NCI-H1048 (cell line): Measurements from ENCODE around the gene TBCC.
"Not testable (repeated sequence)": the region's sequence is repeated elsewhere in the genome, so short reads cannot be mapped to it uniquely, and the experiment has no call there.

Experiments used
- DNase-seq: peaks from one replicate; lab custom pipeline; 2025; lab: John Stamatoyannopoulos, UW

Gene TBCC

GRCh38 chr6:42745640-42746462, at the start of gene TBCC:
TBCC (minus strand) TSS chr6:42746103; CDS start chr6:42746073, 30 bp downstream.
- DNase-seq = peak; percentile 89

- no peak for DNase-seq
Observed at GRCh38 chr6:42795651-42796050, 49.7 kb upstream of the TBCC start.

GRCh38 chr6:42791706-42792320, 45.9 kb upstream of the TBCC start:
- DNase-seq = no peak

- DNase-seq = no peak
Observed at GRCh38 chr6:42790549-42791181, 44.8 kb upstream of the TBCC start.

- DNase-seq = no peak
Observed at GRCh38 chr6:42788671-42789070, 42.8 kb upstream of the TBCC start.

GRCh38 chr6:42787063-42787472, 41.2 kb upstream of the TBCC start:
- DNase-seq = no peak

- no peak for DNase-seq
Observed at GRCh38 chr6:42786525-42786985, 40.7 kb upstream of the TBCC start.

- no peak for DNase-seq
Observed at GRCh38 chr6:42784717-42785498, 39.0 kb upstream of the TBCC start.

GRCh38 chr6:42783876-42784642, 38.2 kb upstream of the TBCC start:
- no peak for DNase-seq

- peak; percentile 23 for DNase-seq
Observed at GRCh38 chr6:42783177-42783875, 37.4 kb upstream of the TBCC start.

- peak; percentile 38 for DNase-seq
Observed at GRCh38 chr6:42782689-42783176, 36.8 kb upstream of the TBCC start.

GRCh38 chr6:42781796-42782688, 36.1 kb upstream of the TBCC start, which contains the start of gene BICRAL:
BICRAL (plus strand) TSS chr6:42782052; CDS start chr6:42822023, 39,971 bp downstream.
- DNase-seq = peak; percentile 25

- no peak for DNase-seq
Observed at GRCh38 chr6:42781546-42781795, 35.6 kb upstream of the TBCC start.

GRCh38 chr6:42779521-42779920, 33.6 kb upstream of the TBCC start:
- no peak for DNase-seq

GRCh38 chr6:42778122-42778521, 32.2 kb upstream of the TBCC start:
- no peak for DNase-seq

GRCh38 chr6:42777126-42777822, 31.4 kb upstream of the TBCC start:
- DNase-seq = no peak

GRCh38 chr6:42774821-42775487, 29.1 kb upstream of the TBCC start:
- not testable (repeated sequence) for DNase-seq

- DNase-seq = no peak
Observed at GRCh38 chr6:42774201-42774600, 28.3 kb upstream of the TBCC start.

GRCh38 chr6:42771741-42772100, 25.8 kb upstream of the TBCC start:
- no peak for DNase-seq
